HepG2 (cell line): ENCODE measurements around the gene ENPP1. TPM values are rescaled to one million over a fixed set of nuclear protein-coding genes. Genes with fewer than 3 reads are reported as not detected.

Experiments used
- ATAC-seq: fragments of 200-7000 bp; cut with Tn5 transposase; 3 replicates; pipeline ENCODE4 v1.9.1; 2020; ENCODE audit warnings: mild to moderate bottlenecking, moderate library complexity
- BruUV-seq: library from RNA; stranded (reverse); fragments of 400-500 nt; replicated peaks from 2 replicates; lab custom pipeline; 2021; lab: Mats Ljungman, UMichigan
- CTCF ChIA-PET: fragments of 300-600 bp; formaldehyde crosslinking; extraction: SDS; loops from one replicate; lab custom pipeline; 2021; ENCODE audit warnings: low total read pairs, inconsistent platforms, low intra/inter-chr PET ratio; lab: Yijun Ruan, JAX
- POLR2A ChIA-PET: fragments of 350-600 bp; sonication (Branson Sonifier 250); formaldehyde crosslinking; loops from one replicate; lab custom pipeline; 2020; ENCODE audit warnings: antibody characterized with exemption, inconsistent platforms; lab: Yijun Ruan, JAX
- DNase-seq: peaks from one replicate; pipeline ENCODE4 v3.0.0-alpha.2; 2015; ENCODE audit warnings: low spot score
- FAIRE-seq: peaks from 3 replicates; lab custom pipeline; 2011; peaks lifted over from hg19 to GRCh38; lab: Jason Lieb, UNC
- H2AFZ ChIP-seq: one replicate; pipeline ENCODE4 v1.6.1; 2011; ENCODE audit warnings: low read length, inconsistent platforms
- H3K27ac ChIP-seq: fragments of 300-600 bp; 3 replicates; pipeline ENCODE4 v1.8.0; 2011; ENCODE audit warnings: mixed run types, mild to moderate bottlenecking, mixed read lengths, low read length, inconsistent platforms; ENCODE audit not compliant: insufficient read depth; ENCODE audit errors: extremely low read length
- H3K27me3 ChIP-seq, 2 experiments: fragments of 200-600 bp in 1 of 2; 2 replicates in 1 of 2; 3 replicates in 1 of 2; pipeline versions ENCODE4 v1.6.0 to v1.8.0; 2011; ENCODE audit warnings: low read length in 2 of 2, mild to moderate bottlenecking in 2 of 2, moderate library complexity in 2 of 2, inconsistent platforms in 1 of 2; ENCODE audit not compliant: insufficient read depth in 2 of 2, control insufficient read depth in 1 of 2
- H3K36me3 ChIP-seq, 2 experiments: fragments of 200-600 bp in 1 of 2; replicated peaks in 1 of 2; 2 replicates in 1 of 2; 3 replicates in 1 of 2; pipeline versions ENCODE4 v1.5.1 to v1.8.0; 2011; ENCODE audit warnings: low read length in 2 of 2, inconsistent platforms in 1 of 2; ENCODE audit not compliant: insufficient read depth in 2 of 2, control insufficient read depth in 1 of 2
- H3K4me1 ChIP-seq: 2 replicates; pipeline ENCODE4 v1.5.1; 2012; ENCODE audit warnings: low read length, inconsistent platforms; ENCODE audit not compliant: insufficient read depth
- H3K4me2 ChIP-seq: 2 replicates; pipeline ENCODE4 v1.6.0; 2011; ENCODE audit warnings: low read depth, low read length, inconsistent platforms
- H3K4me3 ChIP-seq, 3 experiments: fragments of 200-600 bp in 1 of 3; sonication (generic), shearing (Covaris generic) in 1 of 3; replicated peaks in 1 of 3; 2 replicates each; pipeline ENCODE4 v1.5.1; 2011 to 2016; ENCODE audit warnings: low read length in 3 of 3, inconsistent platforms in 2 of 3, low read depth in 2 of 3, mild to moderate bottlenecking in 2 of 3, control low read depth in 1 of 3, mixed read lengths in 1 of 3; ENCODE audit not compliant: insufficient read depth in 1 of 3
- H3K79me2 ChIP-seq: one replicate; pipeline ENCODE4 v1.6.1; 2011; ENCODE audit warnings: low read length, inconsistent platforms; ENCODE audit not compliant: insufficient read depth
- H3K9ac ChIP-seq: 2 replicates; pipeline ENCODE4 v1.6.0; 2011; ENCODE audit warnings: mild to moderate bottlenecking, low read depth, low read length, inconsistent platforms; ENCODE audit not compliant: insufficient read depth
- H3K9me3 ChIP-seq: 2 replicates; pipeline ENCODE4 v1.5.1; 2012; ENCODE audit warnings: mild to moderate bottlenecking, low read length
- H4K20me1 ChIP-seq: 2 replicates; pipeline ENCODE4 v1.6.0; 2011; ENCODE audit warnings: inconsistent platforms, mild to moderate bottlenecking, low read length, moderate library complexity; ENCODE audit not compliant: insufficient read depth
- ELF4 ChIP-seq: sonication (generic); formaldehyde crosslinking; IDR thresholded peaks from 2 replicates; pipeline ENCODE4 v1.5.0; 2020; ENCODE audit warnings: missing genetic modification reagents, mild to moderate bottlenecking, moderate library complexity, borderline replicate concordance
- HMGXB4 ChIP-seq, 2 experiments: sonication (generic) in 1 of 2; formaldehyde crosslinking in 1 of 2; IDR thresholded peaks; 2 replicates each; pipeline versions ENCODE4 v1.4.0 to v1.6.1; 2018 to 2020; ENCODE audit warnings: missing genetic modification reagents in 2 of 2, borderline replicate concordance in 1 of 2, low read depth in 1 of 2, mild to moderate bottlenecking in 1 of 2, missing biosample characterization in 1 of 2
- MTERF4 ChIP-seq: sonication (generic); formaldehyde crosslinking; IDR thresholded peaks from 2 replicates; pipeline ENCODE4 v1.8.0; 2023; ENCODE audit warnings: mild to moderate bottlenecking, missing genetic modification reagents
- RFX5 ChIP-seq: IDR thresholded peaks from 2 replicates; pipeline ENCODE4 v1.6.1; 2011; ENCODE audit warnings: low read depth, low read length, improper control_type of control experiment
- SOX5 ChIP-seq: IDR thresholded peaks from 2 replicates; pipeline ENCODE4 v1.6.1; 2016; ENCODE audit warnings: borderline replicate concordance
- STAG1 ChIP-seq: sonication (generic); formaldehyde crosslinking; IDR thresholded peaks from 2 replicates; pipeline ENCODE4 v1.4.0; 2020; ENCODE audit warnings: missing genetic modification reagents
- ZBTB44 ChIP-seq: sonication (generic); formaldehyde crosslinking; IDR thresholded peaks from 2 replicates; pipeline ENCODE4 v1.4.0; 2020; ENCODE audit warnings: missing genetic modification reagents
- ZBTB7A ChIP-seq: sonication (generic); formaldehyde crosslinking; IDR thresholded peaks from 2 replicates; pipeline ENCODE4 v1.8.0; 2022; ENCODE audit warnings: mild to moderate bottlenecking, missing genetic modification reagents
- ZFP36L2 ChIP-seq: sonication (generic); formaldehyde crosslinking; IDR thresholded peaks from 2 replicates; pipeline ENCODE4 v1.4.0; 2020; ENCODE audit warnings: missing genetic modification reagents
- ZNF292 ChIP-seq: sonication (generic); formaldehyde crosslinking; IDR thresholded peaks from 2 replicates; pipeline ENCODE4 v1.8.1; 2022; ENCODE audit warnings: mild to moderate bottlenecking, low read depth, missing genetic modification reagents, borderline replicate concordance
- ZNF30 ChIP-seq: sonication (generic); formaldehyde crosslinking; IDR thresholded peaks from 2 replicates; pipeline ENCODE4 v1.5.0; 2020; ENCODE audit warnings: mild to moderate bottlenecking, missing genetic modification reagents
- ZNF326 ChIP-seq: sonication (generic); formaldehyde crosslinking; IDR thresholded peaks from 2 replicates; pipeline ENCODE4 v1.4.0; 2020; ENCODE audit warnings: missing genetic modification reagents, borderline replicate concordance
- WGBS: methylation state at CpG from one replicate; pipeline ENCODE4 v1.1.6; 2017; ENCODE audit warnings: low lambda C conversion rate; 5-methylcytosine and 5-hydroxymethylcytosine counted together
- in situ Hi-C: cut with HindIII; loops from 2 replicates; pipeline ENCODE4 v1.10.0; 2017; ENCODE audit warnings: low pct_unique_long_range_greater_than_20kb; ENCODE audit not compliant: extremely low pct_ligation_motif_present
- intact Hi-C: fragments of 100-400 bp; cut with micrococcal nuclease; formaldehyde crosslinking; loops from one replicate; pipeline ENCODE4 v1.10.0; 2022; ENCODE audit not compliant: unreplicated experiment
- polyA plus RNA-seq, 8 experiments: library from polyadenylated mRNA; depleted of rRNA in 3 of 8; stranded (reverse) in 7 of 8; unstranded in 1 of 8; fragments of >200 nt; fragmentation: Illumina TruSeq in 4 of 8; extraction: Trizol in 4 of 8; gene quantifications; 2 replicates each; pipeline versions ENCODE4 v1.2.1 to v1.2.3, GENCODE V29; 2011 to 2016; ENCODE audit warnings: low read depth in 4 of 8, missing spikeins in 1 of 8, mixed read lengths in 1 of 8; ENCODE audit not compliant: insufficient read depth in 1 of 8
- total RNA-seq, 5 experiments: library from RNA; depleted of rRNA; stranded (reverse); fragments of >200 nt; fragmentation: Illumina TruSeq; extraction: Trizol; gene quantifications; 2 replicates each; pipeline ENCODE4 v1.2.3, GENCODE V29; 2016; ENCODE audit warnings: low read depth in 1 of 5

The ENPP1 gene
- total and polyA plus RNA-seq, 2 of the 13 experiments (the other 11 are each of a cell fraction or from before 2014, with no cell fraction given), result 56.5 to 160 TPM

- peak overlapping the region; percentile 28 for H3K27ac ChIP-seq
- no peaks in the 10 kb centered on the region; a peak in 1 of 5 replicates for H3K27me3 ChIP-seq
- 94% methylated on average over 7 of the region's 7 CpGs for WGBS
- H3K9ac ChIP-seq, result no peak overlapping the region
- intact Hi-C loops, result no loop called here
- H3K4me1 ChIP-seq, result peaks cover 93% of the 10 kb centered on the region
- ChIA-PET POLR2A (interaction anchor here (0.9 to 1.0 kb wide), 2 partner anchors 10 to 111 kb away, joined by 3 read pairs; partner anchors contain the start of gene CCN2), CTCF (no interaction called here)
- TF ChIP-seq STAG1 (CRISPR knock-in tag) (no peak), MTERF4 (no peak), RFX5 (no peak), ZBTB7A (CRISPR knock-in tag) (no peak), HMGXB4 (CRISPR knock-in tag; IDR thresholded peaks at IDR 0.05; ENCODE audit: borderline replicate concordance in 1 of 2, low read depth in 1 of 2) (no peak), ZNF292 (CRISPR knock-in tag) (no peak), ELF4 (CRISPR knock-in tag) (no peak), ZFP36L2 (CRISPR knock-in tag) (no peak), ZNF30 (CRISPR knock-in tag) (no peak), ZBTB44 (no peak), SOX5 (CRISPR knock-in tag) (no peak), ZNF326 (CRISPR knock-in tag) (no peak)
- in situ Hi-C loops, result no loop called here
- DNase-seq (no peak), FAIRE-seq (no peak), ATAC-seq (no peak)
- H4K20me1 ChIP-seq, result no peaks in the 10 kb centered on the region
- H3K9me3 ChIP-seq, result no peaks in the 10 kb centered on the region
- no peak overlapping the region for H3K4me3 ChIP-seq
- no peaks in the 10 kb centered on the region; a peak in 1 of 5 replicates for H3K36me3 ChIP-seq
- no peak overlapping the region for H2AFZ ChIP-seq
- H3K4me2 ChIP-seq, result no peak overlapping the region
- peaks cover 65% of the 10 kb centered on the region for H3K79me2 ChIP-seq
- BruUV-seq, result no TSS peak
Observed at GRCh38 chr6:131840441-131840840, 32.6 kb downstream of the ENPP1 start.
